PFSK-1 (cell line): Measurements from ENCODE around the gene RAB13.

Experiments used
- FOXP2 ChIP-seq: optimal IDR thresholded peaks from 2 replicates; pipeline ENCODE3; 2011; ENCODE audit warnings: borderline replicate concordance, control low read depth, inconsistent platforms; ENCODE audit not compliant: insufficient read depth; ENCODE audit errors: extremely low read length, extremely low read depth
- POLR2AphosphoS5 ChIP-seq: IDR thresholded peaks from 2 replicates; pipeline ENCODE4 v1.6.1; 2012; ENCODE audit warnings: low read depth, mild to moderate bottlenecking, control low read depth, low read length, moderate library complexity
- SIN3A ChIP-seq: IDR thresholded peaks from 2 replicates; pipeline ENCODE4 v1.6.1; 2012; ENCODE audit warnings: mild to moderate bottlenecking, low read length, moderate library complexity, borderline replicate concordance; ENCODE audit not compliant: insufficient read depth
- TAF1 ChIP-seq: IDR thresholded peaks from 2 replicates; pipeline ENCODE4 v1.6.1; 2012; ENCODE audit warnings: low read length, control low read depth, borderline replicate concordance; ENCODE audit not compliant: insufficient read depth
- TF ChIP-seq, protein P1 (sequence below), 2 experiments: IDR thresholded peaks; 2 replicates each; pipeline versions ENCODE4 v1.6.1 to v1.8.0; 2011 to 2012; ENCODE audit warnings: low read depth in 2 of 2, low read length in 2 of 2, control low read depth in 1 of 2, inconsistent platforms in 1 of 2, mild to moderate bottlenecking in 1 of 2, moderate library complexity in 1 of 2; ENCODE audit not compliant: insufficient read depth in 1 of 2

RAB13 gene

DNA sequence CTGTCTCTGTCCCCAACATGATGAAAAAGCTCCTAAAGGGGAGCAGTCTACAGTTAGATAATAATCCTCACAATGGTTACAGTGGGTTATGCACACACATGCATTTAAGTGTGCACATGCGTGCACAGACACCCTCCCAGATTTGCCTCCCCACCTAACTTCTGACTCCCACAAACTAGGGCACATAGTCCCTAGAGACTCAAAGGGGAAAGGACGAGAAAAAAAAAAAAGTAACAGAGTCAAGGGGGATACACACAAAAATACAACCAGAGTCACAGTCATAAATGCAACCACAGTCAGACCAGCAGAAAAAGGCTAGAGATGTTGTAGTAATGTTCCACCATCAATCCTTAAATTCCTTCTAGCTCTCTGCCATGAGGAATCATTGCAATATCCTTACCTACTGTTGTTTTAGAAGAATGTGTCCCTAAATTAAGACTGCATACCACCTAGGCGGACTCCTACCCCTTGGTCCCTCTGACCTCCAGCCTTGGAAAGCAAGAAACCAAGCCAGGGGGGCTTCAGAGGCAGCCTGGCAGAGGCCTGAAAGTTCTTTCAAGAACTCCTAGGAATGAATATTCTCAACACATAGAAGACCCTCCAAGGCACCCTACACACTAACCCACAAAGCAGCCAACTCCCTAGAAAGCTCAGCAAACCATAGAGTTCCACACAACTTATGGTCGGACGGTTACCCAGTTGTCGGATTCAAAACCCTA, 29.0 kb downstream of the RAB13 start:
- TF ChIP-seq POLR2AphosphoS5 = no peak
- TF ChIP-seq, protein P1, sequence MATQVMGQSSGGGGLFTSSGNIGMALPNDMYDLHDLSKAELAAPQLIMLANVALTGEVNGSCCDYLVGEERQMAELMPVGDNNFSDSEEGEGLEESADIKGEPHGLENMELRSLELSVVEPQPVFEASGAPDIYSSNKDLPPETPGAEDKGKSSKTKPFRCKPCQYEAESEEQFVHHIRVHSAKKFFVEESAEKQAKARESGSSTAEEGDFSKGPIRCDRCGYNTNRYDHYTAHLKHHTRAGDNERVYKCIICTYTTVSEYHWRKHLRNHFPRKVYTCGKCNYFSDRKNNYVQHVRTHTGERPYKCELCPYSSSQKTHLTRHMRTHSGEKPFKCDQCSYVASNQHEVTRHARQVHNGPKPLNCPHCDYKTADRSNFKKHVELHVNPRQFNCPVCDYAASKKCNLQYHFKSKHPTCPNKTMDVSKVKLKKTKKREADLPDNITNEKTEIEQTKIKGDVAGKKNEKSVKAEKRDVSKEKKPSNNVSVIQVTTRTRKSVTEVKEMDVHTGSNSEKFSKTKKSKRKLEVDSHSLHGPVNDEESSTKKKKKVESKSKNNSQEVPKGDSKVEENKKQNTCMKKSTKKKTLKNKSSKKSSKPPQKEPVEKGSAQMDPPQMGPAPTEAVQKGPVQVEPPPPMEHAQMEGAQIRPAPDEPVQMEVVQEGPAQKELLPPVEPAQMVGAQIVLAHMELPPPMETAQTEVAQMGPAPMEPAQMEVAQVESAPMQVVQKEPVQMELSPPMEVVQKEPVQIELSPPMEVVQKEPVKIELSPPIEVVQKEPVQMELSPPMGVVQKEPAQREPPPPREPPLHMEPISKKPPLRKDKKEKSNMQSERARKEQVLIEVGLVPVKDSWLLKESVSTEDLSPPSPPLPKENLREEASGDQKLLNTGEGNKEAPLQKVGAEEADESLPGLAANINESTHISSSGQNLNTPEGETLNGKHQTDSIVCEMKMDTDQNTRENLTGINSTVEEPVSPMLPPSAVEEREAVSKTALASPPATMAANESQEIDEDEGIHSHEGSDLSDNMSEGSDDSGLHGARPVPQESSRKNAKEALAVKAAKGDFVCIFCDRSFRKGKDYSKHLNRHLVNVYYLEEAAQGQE (IDR thresholded peaks at IDR 0.05; ENCODE audit: insufficient read depth in 1 of 2, low read depth in 2 of 2, low read length in 2 of 2) = no peak
- TF ChIP-seq SIN3A = no peak
- TF ChIP-seq FOXP2 = no peak
- no peak for TF ChIP-seq TAF1

DNA sequence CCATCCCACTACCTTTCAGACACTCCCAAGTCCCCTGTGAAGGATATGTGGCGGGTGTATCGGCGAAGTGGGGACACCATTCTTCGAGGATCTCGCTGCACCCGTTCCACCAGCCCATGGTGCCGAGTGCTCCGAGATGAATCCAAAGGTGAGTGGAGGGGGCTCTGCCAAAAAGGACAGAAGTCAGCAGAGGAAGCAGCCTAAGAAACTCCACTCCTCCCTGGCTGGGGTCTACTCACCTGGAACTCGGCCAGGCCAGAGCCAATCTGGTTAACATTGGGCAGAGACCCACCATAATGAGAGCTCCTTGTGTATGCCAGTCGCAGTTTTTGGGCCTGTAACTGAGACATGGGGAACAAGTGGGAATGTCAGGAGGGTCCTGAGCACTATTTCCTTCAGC, 31.3 kb downstream of the RAB13 start:
- TF ChIP-seq FOXP2 (no peak), SIN3A (no peak), POLR2AphosphoS5 (no peak), TAF1 (no peak)
- TF ChIP-seq, protein P1 (IDR thresholded peaks at IDR 0.05; ENCODE audit: insufficient read depth in 1 of 2, low read depth in 2 of 2, low read length in 2 of 2) = no peak

DNA sequence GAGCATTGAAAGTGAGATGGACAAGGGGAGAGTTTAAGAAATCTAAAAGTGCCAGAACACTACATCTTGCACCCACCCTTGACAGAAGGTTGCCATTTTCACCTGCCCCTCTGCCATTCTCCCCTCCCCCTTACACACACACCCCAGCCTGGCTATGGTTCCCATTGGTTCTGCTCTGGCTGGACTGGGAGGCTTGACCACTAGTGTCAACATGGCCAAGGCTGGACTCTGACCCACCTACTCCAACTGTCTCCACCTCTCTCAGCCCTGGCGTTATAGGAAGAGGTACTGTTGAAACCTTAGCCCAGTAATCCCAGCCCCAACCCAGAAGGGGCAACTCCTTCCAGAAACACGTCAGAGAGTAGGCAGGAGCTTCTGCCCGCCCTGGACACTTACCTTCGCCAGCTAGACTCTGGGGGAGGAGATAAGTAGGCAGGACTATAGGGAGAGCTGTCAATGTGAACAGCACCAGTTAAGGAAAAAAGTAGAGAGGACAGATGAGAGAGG, 32.2 kb downstream of the RAB13 start:
- TF ChIP-seq POLR2AphosphoS5 = no peak
- TF ChIP-seq, protein P1 (IDR thresholded peaks at IDR 0.05; ENCODE audit: insufficient read depth in 1 of 2, low read depth in 2 of 2, low read length in 2 of 2) = no peak
- TF ChIP-seq TAF1 = no peak

DNA sequence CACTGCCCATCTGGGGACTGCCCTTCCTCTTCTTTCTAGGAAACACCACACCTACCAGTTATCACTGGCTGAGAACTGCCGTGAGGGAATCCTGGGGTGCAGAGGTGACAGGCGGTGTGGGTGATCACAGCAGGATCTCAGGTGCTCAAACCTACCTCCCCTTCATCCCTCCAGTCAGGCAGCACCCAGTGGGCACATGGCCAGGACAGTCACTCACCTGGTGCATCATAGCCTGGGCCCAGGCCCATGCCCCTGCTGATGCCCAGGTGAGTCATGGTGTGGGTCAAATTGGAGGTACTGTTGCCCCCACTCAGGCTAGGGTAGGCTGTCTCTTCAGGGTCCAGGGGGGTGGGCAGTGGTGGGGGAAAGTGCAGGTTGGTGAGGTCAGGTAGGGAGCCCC, 34.3 kb downstream of the RAB13 start:
- no peak for TF ChIP-seq FOXP2
- TF ChIP-seq, protein P1 (IDR thresholded peaks at IDR 0.05; ENCODE audit: insufficient read depth in 1 of 2, low read depth in 2 of 2, low read length in 2 of 2) = no peak
- no peak for TF ChIP-seq POLR2AphosphoS5
- no peak for TF ChIP-seq TAF1

DNA sequence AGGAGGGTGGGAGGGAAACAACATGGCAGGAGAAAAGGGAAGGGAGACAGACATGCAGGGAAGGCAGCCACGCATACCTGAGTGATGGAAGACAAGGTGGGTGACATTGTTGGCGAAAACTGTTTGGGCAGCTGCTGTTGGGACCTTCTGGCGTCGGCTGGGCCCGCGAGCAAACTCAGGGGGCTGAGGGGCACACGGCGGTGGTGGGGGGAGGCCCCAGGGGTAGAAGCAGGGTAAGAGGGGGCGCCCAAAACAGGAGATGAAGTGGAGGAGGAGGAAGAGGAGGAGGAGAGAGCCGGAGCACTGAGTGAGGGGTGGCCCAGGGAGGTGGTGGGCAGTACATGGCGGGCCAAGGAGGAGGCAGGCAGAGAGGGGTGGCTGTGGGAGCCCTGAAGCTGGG, 35.0 kb downstream of the RAB13 start:
- no peak for TF ChIP-seq POLR2AphosphoS5
- TF ChIP-seq, protein P1 (IDR thresholded peaks at IDR 0.05; ENCODE audit: insufficient read depth in 1 of 2, low read depth in 2 of 2, low read length in 2 of 2) = no peak
- no peak for TF ChIP-seq FOXP2
- TF ChIP-seq TAF1 = no peak
- TF ChIP-seq SIN3A = no peak
